ENCODE measurements around the gene ADGRG6. TPM values are rescaled to one million over a fixed set of nuclear protein-coding genes. Genes with fewer than 3 reads are reported as not detected.

ADGRG6 gene
- total and polyA plus RNA-seq, 2 donors, result 10.2 to 13.6 TPM

DNA sequence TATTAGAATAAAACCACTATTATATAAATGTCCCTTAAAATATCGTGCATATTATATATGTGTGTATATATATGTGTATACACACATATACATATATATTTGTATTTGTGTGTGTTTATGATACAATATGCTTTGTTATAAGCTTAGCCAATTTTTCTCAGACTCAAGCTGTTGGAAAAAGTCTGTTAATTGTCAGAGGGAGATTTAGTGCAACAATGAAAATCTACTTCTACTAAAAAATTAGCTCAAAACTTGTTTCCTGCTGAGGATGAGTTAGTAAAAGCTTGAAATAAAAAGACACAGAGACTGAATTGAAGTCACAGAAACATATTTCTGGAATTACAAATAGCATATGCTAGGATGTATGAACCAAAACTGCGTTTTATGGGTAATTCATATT, 79.4 kb downstream of the ADGRG6 start:
- no peaks in the 10 kb centered on the region for H3K9me3 ChIP-seq (ENCODE audit: control insufficient read depth in 2 of 2, insufficient read depth in 1 of 2, low read length in 1 of 2)
- no peaks in the 10 kb centered on the region for H3K4me1 ChIP-seq (ENCODE audit: control insufficient read depth in 2 of 2, insufficient read depth in 2 of 2, low read length in 2 of 2)
- H3K36me3 ChIP-seq (ENCODE audit: control insufficient read depth in 2 of 2, insufficient read depth in 2 of 2, low read length in 1 of 2), result no peaks in the 10 kb centered on the region
- H3K27ac ChIP-seq (ENCODE audit: low read depth in 1 of 2, low read length in 1 of 2), result no peak overlapping the region
- no peak overlapping the region for H3K4me3 ChIP-seq (ENCODE audit: low read length in 2 of 2)
- WGBS, result 57% methylated on average over 2 of the region's 2 CpGs
- no peak for DNase-seq (ENCODE audit: low read depth in 6 of 9, low spot score in 9 of 9)
- no peaks in the 10 kb centered on the region for H3K27me3 ChIP-seq (ENCODE audit: control insufficient read depth in 2 of 2, insufficient read depth in 1 of 2, low read length in 1 of 2)

DNA sequence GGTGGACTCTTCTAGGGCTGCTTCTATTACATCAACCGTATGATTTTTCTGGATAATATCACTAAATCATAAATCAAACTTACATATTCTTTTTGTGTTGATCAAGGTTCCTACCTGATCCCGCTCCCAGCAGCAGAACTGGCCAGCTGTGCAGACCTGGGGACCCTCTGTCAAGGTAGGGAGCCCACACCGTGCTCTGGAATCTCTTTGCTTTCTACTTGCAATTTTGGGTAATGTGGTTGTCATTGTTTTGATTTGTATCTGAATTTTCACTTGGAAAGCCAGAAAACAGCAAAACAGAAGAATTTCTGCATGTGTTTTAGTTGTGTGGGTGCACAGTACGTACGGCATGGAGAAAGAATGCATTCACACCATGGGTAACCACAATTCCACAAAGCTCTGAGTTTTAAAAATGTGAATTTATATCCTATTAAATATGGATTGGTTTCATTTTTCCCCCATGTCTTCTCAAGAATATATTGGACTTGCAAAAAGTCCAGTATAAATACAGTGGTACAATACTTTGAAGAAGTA, 80.1 kb downstream of the ADGRG6 start:
- no peaks in the 10 kb centered on the region for H3K9me3 ChIP-seq (ENCODE audit: control insufficient read depth in 2 of 2, insufficient read depth in 1 of 2, low read length in 1 of 2)
- 89% methylated on average over 5 of the region's 5 CpGs for WGBS
- H3K4me3 ChIP-seq (ENCODE audit: low read length in 2 of 2), result no peak overlapping the region
- H3K36me3 ChIP-seq (ENCODE audit: control insufficient read depth in 2 of 2, insufficient read depth in 2 of 2, low read length in 1 of 2), result no peaks in the 10 kb centered on the region
- no peaks in the 10 kb centered on the region for H3K4me1 ChIP-seq (ENCODE audit: control insufficient read depth in 2 of 2, insufficient read depth in 2 of 2, low read length in 2 of 2)
- H3K27me3 ChIP-seq (ENCODE audit: control insufficient read depth in 2 of 2, insufficient read depth in 1 of 2, low read length in 1 of 2), result no peaks in the 10 kb centered on the region
- DNase-seq (ENCODE audit: low read depth in 6 of 9, low spot score in 9 of 9), result no peak
- H3K27ac ChIP-seq (ENCODE audit: low read depth in 1 of 2, low read length in 1 of 2), result no peak overlapping the region

DNA sequence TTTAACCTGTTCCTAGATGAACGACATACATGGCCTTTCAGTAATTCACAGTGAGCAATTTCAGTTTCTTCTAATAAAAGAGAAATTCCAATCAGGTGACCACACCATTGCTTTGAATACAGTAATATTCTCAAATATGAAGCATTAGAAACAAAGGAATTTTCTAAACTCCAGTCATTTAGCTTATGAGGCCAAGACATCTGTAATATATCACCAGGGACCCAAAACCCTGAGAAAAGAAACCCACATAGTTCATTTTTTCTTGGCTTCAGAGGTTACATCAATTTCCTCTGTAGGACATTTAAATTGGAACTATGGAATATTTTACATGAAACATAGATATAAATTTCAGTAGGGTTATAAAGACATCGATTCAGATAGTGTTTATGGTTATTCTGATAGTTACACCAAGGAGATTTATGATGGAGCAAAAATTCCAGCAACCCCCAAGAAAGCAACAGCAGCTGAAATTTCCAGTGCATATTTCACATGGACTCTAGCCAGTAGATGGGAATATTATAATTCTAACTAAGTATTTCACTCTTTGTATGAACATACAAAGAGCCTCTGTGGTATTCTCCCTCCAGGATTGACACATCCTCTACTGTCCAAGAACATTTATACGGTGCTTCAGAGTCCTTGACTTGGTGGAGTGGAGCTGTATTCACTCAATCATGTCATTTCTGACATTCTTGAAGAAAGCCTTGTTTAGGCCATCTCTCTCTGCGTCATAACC, 82.9 kb downstream of the ADGRG6 start:
- WGBS, result 85% methylated on average over 4 of the region's 4 CpGs
- Histone ChIP-seq H3K4me3 (ENCODE audit: low read length in 2 of 2) (no peak overlapping the region), H3K36me3 (ENCODE audit: control insufficient read depth in 2 of 2, insufficient read depth in 2 of 2, low read length in 1 of 2) (no peaks in the 10 kb centered on the region), H3K4me1 (ENCODE audit: control insufficient read depth in 2 of 2, insufficient read depth in 2 of 2, low read length in 2 of 2) (no peaks in the 10 kb centered on the region), H3K27me3 (ENCODE audit: control insufficient read depth in 2 of 2, insufficient read depth in 1 of 2, low read length in 1 of 2) (no peaks in the 10 kb centered on the region), H3K27ac (ENCODE audit: low read depth in 1 of 2, low read length in 1 of 2) (no peak overlapping the region), H3K9me3 (ENCODE audit: control insufficient read depth in 2 of 2, insufficient read depth in 1 of 2, low read length in 1 of 2) (no peaks in the 10 kb centered on the region)
- DNase-seq (ENCODE audit: low read depth in 6 of 9, low spot score in 9 of 9), result no peak

DNA sequence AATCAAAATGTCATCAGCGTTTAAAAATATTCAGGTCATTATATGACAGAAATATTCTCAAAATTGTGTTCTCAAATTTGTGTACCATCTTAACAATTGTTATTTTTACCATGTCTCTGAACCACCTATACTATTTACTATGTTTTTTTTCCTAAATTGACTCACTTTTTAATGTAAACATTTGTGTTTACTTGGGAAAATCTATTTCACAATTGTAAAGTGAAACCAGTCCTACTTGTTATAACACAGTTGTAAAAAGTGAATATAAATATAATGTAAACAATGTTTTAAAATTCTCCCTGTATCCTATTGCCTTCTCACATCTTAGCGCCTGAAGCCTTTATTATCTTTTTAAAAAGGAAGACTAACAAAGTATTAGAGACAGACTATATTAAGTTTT, 83.5 kb downstream of the ADGRG6 start:
- no peak overlapping the region for H3K4me3 ChIP-seq (ENCODE audit: low read length in 2 of 2)
- no peak for DNase-seq (ENCODE audit: low read depth in 6 of 9, low spot score in 9 of 9)
- H3K36me3 ChIP-seq (ENCODE audit: control insufficient read depth in 2 of 2, insufficient read depth in 2 of 2, low read length in 1 of 2), result no peaks in the 10 kb centered on the region
- H3K4me1 ChIP-seq (ENCODE audit: control insufficient read depth in 2 of 2, insufficient read depth in 2 of 2, low read length in 2 of 2), result no peaks in the 10 kb centered on the region
- no peak overlapping the region for H3K27ac ChIP-seq (ENCODE audit: low read depth in 1 of 2, low read length in 1 of 2)
- no peaks in the 10 kb centered on the region for H3K9me3 ChIP-seq (ENCODE audit: control insufficient read depth in 2 of 2, insufficient read depth in 1 of 2, low read length in 1 of 2)
- H3K27me3 ChIP-seq (ENCODE audit: control insufficient read depth in 2 of 2, insufficient read depth in 1 of 2, low read length in 1 of 2), result no peaks in the 10 kb centered on the region
- WGBS, result over 99% methylated on average over 2 of the region's 2 CpGs

DNA sequence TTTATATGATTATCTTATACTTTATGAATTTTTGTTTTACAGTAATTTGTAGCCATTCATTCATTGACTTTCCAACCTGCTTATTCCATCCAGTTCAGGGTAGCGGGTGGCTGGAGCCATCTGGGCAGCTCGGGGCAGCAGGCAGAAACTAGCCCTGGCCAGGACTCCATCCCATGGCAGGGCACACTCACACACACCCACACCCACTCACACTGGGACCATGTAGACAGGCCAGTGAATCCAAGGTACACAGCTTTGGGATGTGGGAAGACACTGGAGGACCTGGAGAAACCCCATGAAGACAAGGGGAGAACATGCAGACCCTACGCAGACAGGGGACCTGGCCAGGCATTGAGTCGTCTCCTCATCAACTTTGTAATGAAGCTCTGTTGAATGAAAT, 84.8 kb downstream of the ADGRG6 start:
- Histone ChIP-seq H3K27me3 (ENCODE audit: control insufficient read depth in 2 of 2, insufficient read depth in 1 of 2, low read length in 1 of 2) (no peaks in the 10 kb centered on the region), H3K36me3 (ENCODE audit: control insufficient read depth in 2 of 2, insufficient read depth in 2 of 2, low read length in 1 of 2) (no peaks in the 10 kb centered on the region), H3K4me3 (ENCODE audit: low read length in 2 of 2) (no peak overlapping the region), H3K27ac (ENCODE audit: low read depth in 1 of 2, low read length in 1 of 2) (no peak overlapping the region), H3K4me1 (ENCODE audit: control insufficient read depth in 2 of 2, insufficient read depth in 2 of 2, low read length in 2 of 2) (no peaks in the 10 kb centered on the region), H3K9me3 (ENCODE audit: control insufficient read depth in 2 of 2, insufficient read depth in 1 of 2, low read length in 1 of 2) (no peaks in the 10 kb centered on the region)
- DNase-seq (ENCODE audit: low read depth in 6 of 9, low spot score in 9 of 9), result no peak
- 97% methylated on average over 4 of the region's 4 CpGs for WGBS

DNA sequence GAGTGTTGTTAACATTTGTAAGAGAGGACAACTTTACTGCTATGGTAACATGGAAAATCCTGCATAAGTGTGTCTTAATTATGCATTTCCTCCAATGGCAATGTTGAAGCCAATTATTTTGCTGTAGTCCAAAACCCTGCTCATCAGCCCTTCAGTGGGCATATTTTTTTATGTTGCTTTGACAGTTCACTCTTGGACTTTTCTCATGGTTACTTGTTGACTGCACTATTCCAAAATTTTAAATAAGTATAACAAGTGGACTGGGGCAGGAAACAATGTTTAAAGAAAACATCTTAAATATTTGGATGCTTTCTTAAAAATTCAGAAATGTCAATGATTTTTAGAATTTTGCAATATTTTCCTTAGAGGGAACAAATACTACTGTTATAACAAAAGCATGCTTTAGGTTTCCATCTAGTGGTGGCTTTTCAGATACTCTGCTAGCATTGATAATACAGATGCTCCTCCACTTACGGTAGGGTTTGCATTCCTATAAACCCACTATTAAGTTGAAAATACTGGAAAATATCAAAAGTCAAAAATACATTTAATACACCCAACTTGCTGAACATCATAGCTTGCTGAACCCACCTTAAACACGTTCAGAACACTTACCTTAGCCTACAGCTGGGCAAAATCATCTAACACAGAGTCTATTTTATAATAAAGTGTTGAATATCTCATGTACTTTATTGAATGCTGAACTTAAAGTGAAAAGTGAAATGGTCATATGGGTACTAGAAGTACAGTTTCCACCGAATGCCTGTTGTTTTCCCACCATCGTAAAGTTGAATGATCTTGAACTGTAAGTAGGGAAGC, 86.4 kb downstream of the ADGRG6 start:
- H3K4me3 ChIP-seq (ENCODE audit: low read length in 2 of 2), result no peak overlapping the region
- H3K27ac ChIP-seq (ENCODE audit: low read depth in 1 of 2, low read length in 1 of 2), result no peak overlapping the region
- H3K9me3 ChIP-seq (ENCODE audit: control insufficient read depth in 2 of 2, insufficient read depth in 1 of 2, low read length in 1 of 2), result no peaks in the 10 kb centered on the region
- peak in 6 of 9 donors; percentile 15 to 67 (median 30) for DNase-seq (ENCODE audit: low read depth in 6 of 9, low spot score in 9 of 9)
- no peaks in the 10 kb centered on the region for H3K27me3 ChIP-seq (ENCODE audit: control insufficient read depth in 2 of 2, insufficient read depth in 1 of 2, low read length in 1 of 2)
- H3K4me1 ChIP-seq (ENCODE audit: control insufficient read depth in 2 of 2, insufficient read depth in 2 of 2, low read length in 2 of 2), result no peaks in the 10 kb centered on the region
- H3K36me3 ChIP-seq (ENCODE audit: control insufficient read depth in 2 of 2, insufficient read depth in 2 of 2, low read length in 1 of 2), result no peaks in the 10 kb centered on the region
- WGBS, result 57% methylated on average over 4 of the region's 4 CpGs

DNA sequence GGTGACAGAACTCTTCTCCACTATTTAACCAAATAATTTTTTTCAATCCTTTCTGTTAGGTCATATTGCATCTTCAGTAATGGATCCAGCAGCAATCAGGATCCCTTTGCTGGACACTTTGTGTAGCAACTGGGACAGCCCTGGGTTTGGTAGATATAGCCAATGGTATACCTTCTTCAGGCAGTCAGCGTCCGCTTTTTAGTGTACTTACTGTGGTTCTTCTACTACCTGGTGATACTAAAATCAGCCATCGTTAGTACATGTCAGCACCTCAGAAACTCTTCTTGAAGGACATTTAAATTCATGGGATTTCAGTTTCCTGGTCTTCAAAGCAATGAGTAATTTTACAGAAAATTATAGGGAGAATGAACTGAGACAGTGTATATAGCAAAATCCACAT, 93.5 kb downstream of the ADGRG6 start:
- Histone ChIP-seq H3K36me3 (ENCODE audit: control insufficient read depth in 2 of 2, insufficient read depth in 2 of 2, low read length in 1 of 2) (no peaks in the 10 kb centered on the region), H3K4me3 (ENCODE audit: low read length in 2 of 2) (no peak overlapping the region), H3K9me3 (ENCODE audit: control insufficient read depth in 2 of 2, insufficient read depth in 1 of 2, low read length in 1 of 2) (no peaks in the 10 kb centered on the region), H3K27me3 (ENCODE audit: control insufficient read depth in 2 of 2, insufficient read depth in 1 of 2, low read length in 1 of 2) (no peaks in the 10 kb centered on the region), H3K27ac (ENCODE audit: low read depth in 1 of 2, low read length in 1 of 2) (peak overlapping the region in 1 of 2 donors; percentile 15), H3K4me1 (ENCODE audit: control insufficient read depth in 2 of 2, insufficient read depth in 2 of 2, low read length in 2 of 2) (peaks cover 0 to 6% of the 10 kb centered on the region in 2 donors)
- no peak for DNase-seq (ENCODE audit: low read depth in 6 of 9, low spot score in 9 of 9)
- 76% methylated on average over 3 of the region's 3 CpGs for WGBS

DNA sequence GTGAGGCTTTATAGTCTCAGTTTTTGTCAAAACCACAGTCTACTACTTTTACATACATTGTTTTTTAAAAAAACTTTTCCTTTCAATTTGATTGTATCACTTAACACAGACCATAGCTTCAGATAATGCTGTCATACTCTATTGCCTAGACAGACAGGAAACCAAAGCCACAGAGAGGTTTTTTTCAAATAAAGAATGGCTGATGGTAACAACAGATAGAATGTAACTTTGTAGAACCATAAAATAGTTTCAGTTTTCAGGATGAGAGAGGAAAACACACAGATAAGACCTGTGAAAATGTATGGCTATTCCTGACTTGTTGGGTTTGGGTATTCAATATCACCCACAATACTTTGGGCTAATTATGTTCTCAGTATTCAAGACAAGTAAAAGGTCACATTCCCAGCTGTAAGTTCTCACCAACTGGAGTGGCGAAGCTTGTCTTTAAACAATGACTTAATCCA, 94.0 kb downstream of the ADGRG6 start:
- Histone ChIP-seq H3K27ac (ENCODE audit: low read depth in 1 of 2, low read length in 1 of 2) (peak overlapping the region in 1 of 2 donors; percentile 15), H3K9me3 (ENCODE audit: control insufficient read depth in 2 of 2, insufficient read depth in 1 of 2, low read length in 1 of 2) (no peaks in the 10 kb centered on the region), H3K4me1 (ENCODE audit: control insufficient read depth in 2 of 2, insufficient read depth in 2 of 2, low read length in 2 of 2) (peaks cover 0 to 6% of the 10 kb centered on the region in 2 donors), H3K36me3 (ENCODE audit: control insufficient read depth in 2 of 2, insufficient read depth in 2 of 2, low read length in 1 of 2) (no peaks in the 10 kb centered on the region), H3K27me3 (ENCODE audit: control insufficient read depth in 2 of 2, insufficient read depth in 1 of 2, low read length in 1 of 2) (no peaks in the 10 kb centered on the region), H3K4me3 (ENCODE audit: low read length in 2 of 2) (no peak overlapping the region)
- peak; percentile 22 to 83 (median 45) for DNase-seq (ENCODE audit: low read depth in 6 of 9, low spot score in 9 of 9)
- WGBS, result 73% methylated on average over 1 of the region's 1 CpG

DNA sequence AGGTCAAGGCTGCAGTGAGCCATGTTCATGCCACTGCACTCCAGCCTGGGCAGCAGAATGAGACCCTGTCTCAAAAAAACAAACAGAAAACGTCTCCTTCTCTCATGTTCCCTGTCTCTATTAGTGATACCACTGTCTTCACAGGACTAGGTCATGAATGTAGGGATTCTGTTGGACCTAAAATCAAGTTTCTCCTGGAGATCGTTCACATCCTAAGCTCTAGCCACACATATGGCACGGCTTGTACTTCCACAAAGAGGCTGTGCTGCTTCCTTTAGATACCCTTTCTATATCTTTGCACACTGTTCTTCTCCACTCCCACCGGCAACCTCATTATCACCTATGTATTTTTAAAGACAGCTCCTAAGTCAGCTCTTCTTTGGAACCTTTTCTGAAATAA, 96.5 kb downstream of the ADGRG6 start:
- no peaks in the 10 kb centered on the region for H3K9me3 ChIP-seq (ENCODE audit: control insufficient read depth in 2 of 2, insufficient read depth in 1 of 2, low read length in 1 of 2)
- no peaks in the 10 kb centered on the region for H3K27me3 ChIP-seq (ENCODE audit: control insufficient read depth in 2 of 2, insufficient read depth in 1 of 2, low read length in 1 of 2)
- DNase-seq (ENCODE audit: low read depth in 6 of 9, low spot score in 9 of 9), result no peak
- H3K4me1 ChIP-seq (ENCODE audit: control insufficient read depth in 2 of 2, insufficient read depth in 2 of 2, low read length in 2 of 2), result peaks cover 0 to 6% of the 10 kb centered on the region in 2 donors
- H3K36me3 ChIP-seq (ENCODE audit: control insufficient read depth in 2 of 2, insufficient read depth in 2 of 2, low read length in 1 of 2), result no peaks in the 10 kb centered on the region
- WGBS, result 84% methylated on average over 4 of the region's 4 CpGs
- H3K27ac ChIP-seq (ENCODE audit: low read depth in 1 of 2, low read length in 1 of 2), result no peak overlapping the region
- no peak overlapping the region for H3K4me3 ChIP-seq (ENCODE audit: low read length in 2 of 2)
